DOHH2 (cell line): Measurements from ENCODE around the gene ADCY4.

Experiments
- EZH2phosphoT487 ChIP-seq: fragments of 200-600 bp; sonication (generic); IDR thresholded peaks from 2 replicates; pipeline ENCODE4 v1.6.1; 2017; ENCODE audit warnings: borderline replicate concordance, mild to moderate bottlenecking, antibody characterized with exemption, low read length, moderate library complexity, mixed read lengths
- TF ChIP-seq, protein P1 (sequence below): fragments of 200-600 bp; sonication (generic); IDR thresholded peaks from one replicate; pipeline ENCODE4 v1.5.1; 2014; ENCODE audit warnings: antibody characterized with exemption, mild to moderate bottlenecking, low read depth, low read length; ENCODE audit not compliant: poor library complexity, severe bottlenecking

DNA sequence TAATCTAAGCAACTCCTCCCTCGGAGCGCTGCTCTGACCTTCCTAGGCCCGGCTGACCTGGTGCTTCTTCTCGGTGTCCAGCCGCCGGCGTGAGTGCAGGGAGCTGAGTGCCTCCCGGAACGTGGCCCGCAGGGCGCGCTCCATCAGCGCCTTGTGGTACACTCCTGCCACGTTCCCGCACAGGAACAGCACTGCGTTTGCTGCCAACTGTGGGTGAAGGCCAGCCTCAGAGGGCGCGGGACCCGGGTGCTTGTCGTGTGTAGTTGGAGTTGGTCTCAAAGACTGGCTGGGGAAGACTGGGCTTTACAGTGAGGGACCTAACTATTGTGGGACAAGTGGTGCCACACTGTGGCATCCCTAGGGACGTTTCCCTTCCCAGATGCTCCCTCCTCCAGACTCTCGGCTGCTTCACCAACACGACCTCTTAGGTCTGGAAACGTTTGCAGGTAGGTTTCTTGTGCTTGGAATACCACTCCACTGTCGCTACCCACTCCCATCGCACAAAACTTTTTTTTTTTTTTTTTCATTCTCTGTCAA lies 3.1 kb downstream of the ADCY4 start:
- TF ChIP-seq, protein P1, sequence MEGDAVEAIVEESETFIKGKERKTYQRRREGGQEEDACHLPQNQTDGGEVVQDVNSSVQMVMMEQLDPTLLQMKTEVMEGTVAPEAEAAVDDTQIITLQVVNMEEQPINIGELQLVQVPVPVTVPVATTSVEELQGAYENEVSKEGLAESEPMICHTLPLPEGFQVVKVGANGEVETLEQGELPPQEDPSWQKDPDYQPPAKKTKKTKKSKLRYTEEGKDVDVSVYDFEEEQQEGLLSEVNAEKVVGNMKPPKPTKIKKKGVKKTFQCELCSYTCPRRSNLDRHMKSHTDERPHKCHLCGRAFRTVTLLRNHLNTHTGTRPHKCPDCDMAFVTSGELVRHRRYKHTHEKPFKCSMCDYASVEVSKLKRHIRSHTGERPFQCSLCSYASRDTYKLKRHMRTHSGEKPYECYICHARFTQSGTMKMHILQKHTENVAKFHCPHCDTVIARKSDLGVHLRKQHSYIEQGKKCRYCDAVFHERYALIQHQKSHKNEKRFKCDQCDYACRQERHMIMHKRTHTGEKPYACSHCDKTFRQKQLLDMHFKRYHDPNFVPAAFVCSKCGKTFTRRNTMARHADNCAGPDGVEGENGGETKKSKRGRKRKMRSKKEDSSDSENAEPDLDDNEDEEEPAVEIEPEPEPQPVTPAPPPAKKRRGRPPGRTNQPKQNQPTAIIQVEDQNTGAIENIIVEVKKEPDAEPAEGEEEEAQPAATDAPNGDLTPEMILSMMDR: no peak
- no peak for TF ChIP-seq EZH2phosphoT487
